PFSK-1 (cell line): ENCODE data around the gene THSD4.

Experiments used
- FOXP2 ChIP-seq: optimal IDR thresholded peaks from 2 replicates; pipeline ENCODE3; 2011; ENCODE audit warnings: borderline replicate concordance, control low read depth, inconsistent platforms; ENCODE audit not compliant: insufficient read depth; ENCODE audit errors: extremely low read length, extremely low read depth
- POLR2AphosphoS5 ChIP-seq: IDR thresholded peaks from 2 replicates; pipeline ENCODE4 v1.6.1; 2012; ENCODE audit warnings: low read depth, mild to moderate bottlenecking, control low read depth, low read length, moderate library complexity
- SIN3A ChIP-seq: IDR thresholded peaks from 2 replicates; pipeline ENCODE4 v1.6.1; 2012; ENCODE audit warnings: mild to moderate bottlenecking, low read length, moderate library complexity, borderline replicate concordance; ENCODE audit not compliant: insufficient read depth
- TAF1 ChIP-seq: IDR thresholded peaks from 2 replicates; pipeline ENCODE4 v1.6.1; 2012; ENCODE audit warnings: low read length, control low read depth, borderline replicate concordance; ENCODE audit not compliant: insufficient read depth
- TF ChIP-seq, protein P1 (sequence below), 2 experiments: IDR thresholded peaks; 2 replicates each; pipeline versions ENCODE4 v1.6.1 to v1.8.0; 2011 to 2012; ENCODE audit warnings: low read depth in 2 of 2, low read length in 2 of 2, control low read depth in 1 of 2, inconsistent platforms in 1 of 2, mild to moderate bottlenecking in 1 of 2, moderate library complexity in 1 of 2; ENCODE audit not compliant: insufficient read depth in 1 of 2

DNA sequence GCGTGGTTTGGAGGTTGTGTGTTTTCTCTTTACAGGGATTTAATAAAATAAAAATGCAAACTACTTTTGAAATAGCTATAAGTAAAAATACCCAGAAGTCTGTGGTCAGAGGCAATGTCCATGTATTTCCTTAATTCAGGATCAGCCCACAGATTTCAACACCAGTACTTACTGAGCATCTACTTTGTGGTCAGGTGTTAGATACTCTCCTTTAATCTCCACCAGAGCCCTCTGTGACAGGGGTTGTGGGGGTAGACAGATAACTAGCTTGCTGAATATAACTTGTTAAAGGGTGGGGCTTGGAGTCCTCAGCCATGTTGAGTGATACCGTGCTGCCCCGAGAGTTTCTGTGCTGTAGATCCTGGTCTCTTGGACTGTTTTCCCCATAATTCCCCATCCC is 451.0 kb downstream of the THSD4 start:
- TF ChIP-seq, protein P1, sequence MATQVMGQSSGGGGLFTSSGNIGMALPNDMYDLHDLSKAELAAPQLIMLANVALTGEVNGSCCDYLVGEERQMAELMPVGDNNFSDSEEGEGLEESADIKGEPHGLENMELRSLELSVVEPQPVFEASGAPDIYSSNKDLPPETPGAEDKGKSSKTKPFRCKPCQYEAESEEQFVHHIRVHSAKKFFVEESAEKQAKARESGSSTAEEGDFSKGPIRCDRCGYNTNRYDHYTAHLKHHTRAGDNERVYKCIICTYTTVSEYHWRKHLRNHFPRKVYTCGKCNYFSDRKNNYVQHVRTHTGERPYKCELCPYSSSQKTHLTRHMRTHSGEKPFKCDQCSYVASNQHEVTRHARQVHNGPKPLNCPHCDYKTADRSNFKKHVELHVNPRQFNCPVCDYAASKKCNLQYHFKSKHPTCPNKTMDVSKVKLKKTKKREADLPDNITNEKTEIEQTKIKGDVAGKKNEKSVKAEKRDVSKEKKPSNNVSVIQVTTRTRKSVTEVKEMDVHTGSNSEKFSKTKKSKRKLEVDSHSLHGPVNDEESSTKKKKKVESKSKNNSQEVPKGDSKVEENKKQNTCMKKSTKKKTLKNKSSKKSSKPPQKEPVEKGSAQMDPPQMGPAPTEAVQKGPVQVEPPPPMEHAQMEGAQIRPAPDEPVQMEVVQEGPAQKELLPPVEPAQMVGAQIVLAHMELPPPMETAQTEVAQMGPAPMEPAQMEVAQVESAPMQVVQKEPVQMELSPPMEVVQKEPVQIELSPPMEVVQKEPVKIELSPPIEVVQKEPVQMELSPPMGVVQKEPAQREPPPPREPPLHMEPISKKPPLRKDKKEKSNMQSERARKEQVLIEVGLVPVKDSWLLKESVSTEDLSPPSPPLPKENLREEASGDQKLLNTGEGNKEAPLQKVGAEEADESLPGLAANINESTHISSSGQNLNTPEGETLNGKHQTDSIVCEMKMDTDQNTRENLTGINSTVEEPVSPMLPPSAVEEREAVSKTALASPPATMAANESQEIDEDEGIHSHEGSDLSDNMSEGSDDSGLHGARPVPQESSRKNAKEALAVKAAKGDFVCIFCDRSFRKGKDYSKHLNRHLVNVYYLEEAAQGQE (IDR thresholded peaks at IDR 0.05; ENCODE audit: insufficient read depth in 1 of 2, low read depth in 2 of 2, low read length in 2 of 2): no peak
- no peak for TF ChIP-seq POLR2AphosphoS5
- no peak for TF ChIP-seq TAF1
- TF ChIP-seq SIN3A: no peak
- no peak for TF ChIP-seq FOXP2
